Breast epithelium (tissue), 4 donors: ENCODE measurements around the gene PCDHA6. TPM values are rescaled to one million over a fixed set of nuclear protein-coding genes. Genes with fewer than 3 reads are reported as not detected.
"Not testable (repeated sequence)": the region's sequence is repeated elsewhere in the genome, so short reads cannot be mapped to it uniquely, and the experiment has no call there.

Source experiments
- DNase-seq, 2 donors: peaks; one replicate each; pipeline ENCODE4 v3.0.0-alpha.2; 2019; ENCODE audit warnings: low spot score in 2 of 2
- H3K27ac ChIP-seq, 2 donors: fragments of 200-600 bp; sonication (generic) in 1 of 2; one replicate each; pipeline ENCODE4 v1.5.1; 2016 to 2019; ENCODE audit warnings: mild to moderate bottlenecking in 1 of 2
- H3K27me3 ChIP-seq, 2 donors: fragments of 200-600 bp; sonication (generic) in 1 of 2; one replicate each; pipeline versions ENCODE4 v1.5.1 to v1.6.0; 2017 to 2019; ENCODE audit warnings: control low read depth in 1 of 2, mild to moderate bottlenecking in 1 of 2
- H3K36me3 ChIP-seq: fragments of 200-600 bp; one replicate; pipeline ENCODE4 v1.5.1; 2019
- H3K4me1 ChIP-seq, 2 donors: fragments of 200-600 bp; sonication (generic); one replicate each; pipeline ENCODE4 v1.5.1; 2016 to 2019; ENCODE audit warnings: control low read depth in 1 of 2
- H3K4me3 ChIP-seq, 3 donors: fragments of 200-600 bp; sonication (generic); 1 replicate in 2 of 3; 2 replicates in 1 of 3; pipeline ENCODE4 v1.5.1; 2016 to 2019; ENCODE audit warnings: mild to moderate bottlenecking in 3 of 3, moderate library complexity in 2 of 3
- H3K9me3 ChIP-seq, 2 donors: fragments of 200-600 bp; sonication (generic) in 1 of 2; one replicate each; pipeline ENCODE4 v1.5.1; 2016 to 2019; ENCODE audit warnings: control low read depth in 1 of 2
- POLR2A ChIP-seq: fragments of 450-650 bp; IDR thresholded peaks from one replicate; pipeline ENCODE4 v1.6.1; 2016; ENCODE audit warnings: antibody characterized with exemption, mild to moderate bottlenecking, moderate library complexity
- POLR2AphosphoS5 ChIP-seq, 3 donors: sonication (generic); formaldehyde crosslinking; IDR thresholded peaks; one replicate each; pipeline ENCODE4 v1.6.1; 2017; ENCODE audit warnings: antibody characterized with exemption in 3 of 3
- intact Hi-C: fragments of 100-400 bp; cut with DNase I; formaldehyde crosslinking; loops from one replicate; pipeline ENCODE4 v1.15.1; 2023; ENCODE audit warnings: low total_unique reads
- total RNA-seq, 3 donors: library from RNA; depleted of rRNA; stranded (reverse); fragments of >200 nt; gene quantifications; one replicate each; pipeline ENCODE4 v1.1.0, GENCODE V29; 2016
- TF ChIP-seq, protein P1 (sequence below), 3 donors: fragments of 450-650 bp; IDR thresholded peaks; one replicate each; pipeline ENCODE4 v1.5.1; 2016 to 2017; ENCODE audit warnings: antibody characterized with exemption in 3 of 3, mild to moderate bottlenecking in 3 of 3, moderate library complexity in 3 of 3

The PCDHA6 gene
- total RNA-seq, 3 donors from 2014 or later = 0.96 to 4.2 (median 2.6) TPM

DNA sequence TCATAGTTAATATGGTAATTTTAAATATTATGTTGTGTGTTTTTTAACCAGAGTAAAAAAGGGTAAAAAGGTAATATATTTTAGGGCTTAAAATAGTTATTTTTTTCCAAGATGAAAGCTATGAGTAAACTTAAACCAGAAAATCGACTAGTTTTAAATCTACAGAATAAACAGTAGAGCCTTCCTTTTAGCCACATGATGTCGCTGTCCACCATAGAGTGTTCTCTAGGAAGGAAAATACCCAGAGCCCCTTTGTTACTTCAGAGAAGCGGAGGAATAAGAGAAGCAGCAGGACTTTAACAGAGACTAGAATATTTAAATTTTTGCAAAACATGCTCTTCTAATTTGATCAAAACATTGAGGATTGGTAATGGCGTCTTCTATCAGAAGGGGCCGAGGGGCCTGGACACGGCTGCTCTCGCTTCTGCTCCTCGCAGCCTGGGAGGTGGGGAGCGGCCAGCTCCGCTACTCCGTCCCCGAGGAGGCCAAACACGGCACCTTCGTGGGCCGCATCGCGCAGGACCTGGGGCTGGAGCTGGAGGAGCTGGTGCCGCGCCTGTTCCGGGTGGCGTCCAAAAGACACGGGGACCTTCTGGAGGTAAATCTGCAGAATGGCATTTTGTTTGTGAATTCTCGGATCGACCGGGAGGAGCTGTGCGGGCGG, 33.0 kb upstream of the PCDHA6 start, which contains the start of gene PCDHA2:
Gene PCDHA2, plus strand, starts transcription at position 258 of the 664 bp plus-strand sequence.
- no peak for TF ChIP-seq POLR2AphosphoS5 (IDR thresholded peaks at IDR 0.05)
- TF ChIP-seq, protein P1, sequence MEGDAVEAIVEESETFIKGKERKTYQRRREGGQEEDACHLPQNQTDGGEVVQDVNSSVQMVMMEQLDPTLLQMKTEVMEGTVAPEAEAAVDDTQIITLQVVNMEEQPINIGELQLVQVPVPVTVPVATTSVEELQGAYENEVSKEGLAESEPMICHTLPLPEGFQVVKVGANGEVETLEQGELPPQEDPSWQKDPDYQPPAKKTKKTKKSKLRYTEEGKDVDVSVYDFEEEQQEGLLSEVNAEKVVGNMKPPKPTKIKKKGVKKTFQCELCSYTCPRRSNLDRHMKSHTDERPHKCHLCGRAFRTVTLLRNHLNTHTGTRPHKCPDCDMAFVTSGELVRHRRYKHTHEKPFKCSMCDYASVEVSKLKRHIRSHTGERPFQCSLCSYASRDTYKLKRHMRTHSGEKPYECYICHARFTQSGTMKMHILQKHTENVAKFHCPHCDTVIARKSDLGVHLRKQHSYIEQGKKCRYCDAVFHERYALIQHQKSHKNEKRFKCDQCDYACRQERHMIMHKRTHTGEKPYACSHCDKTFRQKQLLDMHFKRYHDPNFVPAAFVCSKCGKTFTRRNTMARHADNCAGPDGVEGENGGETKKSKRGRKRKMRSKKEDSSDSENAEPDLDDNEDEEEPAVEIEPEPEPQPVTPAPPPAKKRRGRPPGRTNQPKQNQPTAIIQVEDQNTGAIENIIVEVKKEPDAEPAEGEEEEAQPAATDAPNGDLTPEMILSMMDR (IDR thresholded peaks at IDR 0.05) = no peak
- no peak for TF ChIP-seq POLR2A
- H3K4me1 ChIP-seq = no peaks in the 10 kb centered on the region
- peaks cover 35 to 81% of the 10 kb centered on the region in 2 donors for H3K9me3 ChIP-seq
- no peaks in the 10 kb centered on the region for H3K27me3 ChIP-seq
- intact Hi-C loops = no loop called here
- DNase-seq = no peak
- no peak within 1 kb of the TSS for H3K27ac ChIP-seq
- H3K4me3 ChIP-seq = peak within 1 kb of the TSS in 2 of 3 donors; percentile 40 to 50
- H3K36me3 ChIP-seq = no peaks in the 10 kb centered on the region

DNA sequence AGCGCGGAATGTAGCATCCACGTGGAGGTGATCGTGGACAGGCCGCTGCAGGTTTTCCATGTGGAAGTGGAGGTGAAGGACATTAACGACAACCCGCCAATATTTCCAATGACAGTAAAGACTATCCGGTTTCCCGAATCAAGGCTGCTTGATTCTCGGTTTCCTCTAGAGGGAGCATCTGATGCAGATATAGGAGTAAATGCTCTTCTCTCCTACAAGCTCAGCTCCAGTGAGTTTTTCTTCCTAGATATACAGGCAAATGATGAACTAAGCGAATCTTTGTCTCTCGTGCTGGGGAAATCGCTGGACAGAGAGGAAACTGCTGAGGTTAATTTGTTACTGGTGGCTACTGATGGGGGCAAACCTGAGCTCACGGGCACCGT, 32.5 kb upstream of the PCDHA6 start:
- Histone ChIP-seq H3K4me3 (peak overlapping the region in 2 of 3 donors; percentile 40 to 50), H3K27me3 (no peaks in the 10 kb centered on the region), H3K27ac (no peak overlapping the region), H3K4me1 (no peaks in the 10 kb centered on the region), H3K9me3 (peaks cover 35 to 77% of the 10 kb centered on the region in 2 donors), H3K36me3 (no peaks in the 10 kb centered on the region)
- DNase-seq = no peak
- TF ChIP-seq POLR2AphosphoS5 (IDR thresholded peaks at IDR 0.05) (no peak), POLR2A (no peak)
- TF ChIP-seq, protein P1 (IDR thresholded peaks at IDR 0.05) = no peak
- intact Hi-C loops = no loop called here

DNA sequence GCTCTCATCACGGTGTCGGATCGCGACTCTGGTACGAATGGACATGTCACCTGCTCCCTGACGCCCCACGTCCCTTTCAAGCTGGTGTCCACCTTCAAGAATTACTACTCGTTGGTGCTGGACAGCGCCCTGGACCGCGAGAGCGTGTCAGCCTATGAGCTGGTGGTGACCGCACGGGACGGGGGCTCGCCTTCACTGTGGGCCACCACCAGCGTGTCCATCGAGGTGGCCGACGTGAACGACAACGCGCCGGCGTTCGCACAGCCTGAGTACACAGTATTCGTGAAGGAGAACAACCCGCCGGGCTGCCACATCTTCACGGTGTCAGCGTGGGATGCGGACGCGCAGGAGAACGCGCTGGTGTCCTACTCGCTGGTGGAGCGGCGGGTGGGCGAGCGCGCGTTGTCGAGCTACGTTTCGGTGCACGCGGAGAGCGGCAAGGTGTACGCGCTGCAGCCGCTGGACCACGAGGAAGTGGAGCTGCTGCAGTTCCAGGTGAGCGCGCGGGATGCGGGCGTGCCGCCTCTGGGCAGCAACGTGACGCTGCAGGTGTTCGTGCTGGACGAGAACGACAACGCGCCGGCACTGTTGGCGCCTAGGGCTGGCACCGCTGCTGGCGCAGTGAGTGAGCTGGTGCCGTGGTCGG, 31.6 kb upstream of the PCDHA6 start:
- H3K36me3 ChIP-seq, H3K4me1 ChIP-seq, DNase-seq, intact Hi-C loops, H3K27ac ChIP-seq, H3K4me3 ChIP-seq, H3K27me3 ChIP-seq: not testable (repeated sequence)
- peaks cover 40 to 74% of the 10 kb centered on the region in 2 donors for H3K9me3 ChIP-seq

DNA sequence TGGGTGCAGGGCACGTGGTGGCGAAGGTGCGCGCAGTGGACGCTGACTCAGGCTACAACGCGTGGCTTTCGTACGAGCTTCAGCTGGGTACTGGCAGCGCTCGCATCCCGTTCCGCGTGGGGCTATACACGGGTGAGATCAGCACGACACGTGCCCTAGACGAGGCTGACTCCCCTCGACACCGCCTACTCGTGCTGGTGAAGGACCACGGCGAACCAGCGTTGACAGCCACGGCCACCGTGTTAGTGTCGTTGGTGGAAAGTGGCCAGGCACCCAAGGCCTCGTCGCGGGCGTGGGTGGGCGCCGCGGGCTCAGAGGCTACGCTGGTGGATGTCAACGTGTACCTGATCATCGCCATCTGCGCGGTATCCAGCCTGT, 31.1 kb upstream of the PCDHA6 start:
- no peak for DNase-seq
- H3K27ac ChIP-seq = no peak overlapping the region
- no peaks in the 10 kb centered on the region for H3K4me1 ChIP-seq
- TF ChIP-seq POLR2AphosphoS5 (IDR thresholded peaks at IDR 0.05) (no peak), POLR2A (no peak)
- TF ChIP-seq, protein P1 (IDR thresholded peaks at IDR 0.05) = no peak
- no peaks in the 10 kb centered on the region for H3K27me3 ChIP-seq
- intact Hi-C loops = no loop called here
- H3K4me3 ChIP-seq = no peak overlapping the region
- H3K9me3 ChIP-seq = peaks cover 45 to 74% of the 10 kb centered on the region in 2 donors
- H3K36me3 ChIP-seq = no peaks in the 10 kb centered on the region

DNA sequence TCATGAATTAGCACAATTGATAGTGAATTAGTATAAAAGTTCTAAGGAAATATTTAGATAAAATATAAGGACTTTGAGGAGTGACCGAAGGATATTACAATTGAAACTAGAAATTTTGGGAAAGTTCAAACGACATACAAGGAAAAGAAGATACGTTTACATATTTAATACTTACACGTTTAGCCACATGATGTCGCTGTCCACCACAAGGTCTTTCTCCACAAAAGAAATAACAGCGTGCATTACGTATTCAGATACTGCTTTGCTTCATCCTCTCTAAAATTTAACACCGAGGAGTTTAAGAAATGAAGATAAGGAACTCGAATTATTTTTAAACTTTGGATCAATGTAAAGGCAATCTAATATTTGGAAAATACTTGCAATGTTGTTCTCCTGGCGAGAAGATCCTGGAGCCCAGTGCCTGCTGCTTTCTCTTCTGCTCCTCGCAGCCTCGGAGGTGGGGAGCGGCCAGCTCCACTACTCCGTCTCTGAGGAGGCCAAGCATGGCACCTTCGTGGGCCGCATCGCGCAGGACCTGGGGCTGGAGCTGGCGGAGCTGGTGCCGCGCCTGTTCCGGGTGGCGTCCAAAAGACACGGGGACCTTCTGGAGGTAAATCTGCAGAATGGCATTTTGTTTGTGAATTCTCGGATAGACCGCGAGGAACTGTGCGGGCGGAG, 26.8 kb upstream of the PCDHA6 start, which contains the start of gene PCDHA3:
Gene PCDHA3, plus strand, starts transcription at position 242 of the 678 bp plus-strand sequence.
- peaks cover 39 to 58% of the 10 kb centered on the region in 2 donors for H3K9me3 ChIP-seq
- DNase-seq = no peak
- no peaks in the 10 kb centered on the region for H3K27me3 ChIP-seq
- H3K4me3 ChIP-seq = peak within 1 kb of the TSS; percentile 25 to 62 (median 38)
- H3K4me1 ChIP-seq = no peaks in the 10 kb centered on the region
- intact Hi-C loops = no loop called here
- no peak for TF ChIP-seq POLR2A
- TF ChIP-seq, protein P1 (IDR thresholded peaks at IDR 0.05) = peak in 2 of 3 donors; percentile 17 to 21
- no peak for TF ChIP-seq POLR2AphosphoS5 (IDR thresholded peaks at IDR 0.05)
- no peak within 1 kb of the TSS for H3K27ac ChIP-seq
- H3K36me3 ChIP-seq = no peaks in the 10 kb centered on the region
